HCT116 (cell line): Measurements from ENCODE around the gene CAPN1. TPM values are rescaled to one million over a fixed set of nuclear protein-coding genes. Genes with fewer than 3 reads are reported as not detected.

Source experiments
- ATAC-seq: fragments of 200-7000 bp; cut with Tn5 transposase; 2 replicates; pipeline ENCODE4 v1.9.1; 2020; ENCODE audit warnings: mild to moderate bottlenecking, moderate library complexity
- BruUV-seq: library from RNA; stranded (reverse); fragments of 400-500 nt; replicated peaks from 2 replicates; lab custom pipeline; 2021; lab: Mats Ljungman, UMichigan
- CTCF ChIA-PET: fragments of 300-600 bp; sonication (Branson Sonifier 250); formaldehyde crosslinking; loops from one replicate; lab custom pipeline; 2021; ENCODE audit warnings: antibody characterized with exemption; lab: Charles Lee
- POLR2A ChIA-PET: fragments of 300-600, 350-600 bp; sonication (Branson Sonifier 250); formaldehyde crosslinking; loops from one replicate; lab custom pipeline; 2021; ENCODE audit warnings: antibody characterized with exemption; lab: Charles Lee
- RAD21 ChIA-PET, 2 experiments: fragments of 300-600 bp; sonication (Branson Sonifier 250); formaldehyde crosslinking; loops; one replicate each; lab custom pipeline; 2023; ENCODE audit warnings: low total read pairs in 2 of 2; ENCODE audit not compliant: uncharacterized antibody in 2 of 2, unreplicated experiment in 2 of 2, low non-redundant PET in 1 of 2; lab: Charles Lee
- DNase-seq: peaks from one replicate; pipeline ENCODE4 v3.0.0-alpha.2; 2010; ENCODE audit warnings: low read depth, low spot score
- H2AFZ ChIP-seq: fragments of 200-600 bp; shearing (Covaris generic), sonication (generic); 2 replicates; pipeline ENCODE4 v1.6.1; 2017; ENCODE audit warnings: low read depth, mixed run types, mixed read lengths, antibody characterized with exemption, low read length; ENCODE audit not compliant: poor library complexity, severe bottlenecking
- H3K27ac ChIP-seq: 2 replicates; pipeline ENCODE4 v1.5.1; 2012; ENCODE audit warnings: low read depth, low read length
- H3K27me3 ChIP-seq: fragments of 200-600 bp; sonication (generic); 2 replicates; pipeline ENCODE4 v1.6.1; 2016; ENCODE audit warnings: mixed run types, low read length, mixed read lengths; ENCODE audit not compliant: insufficient read depth
- H3K36me3 ChIP-seq, 2 experiments: fragments of 200-500 bp in 1 of 2; fragments of 200-600 bp in 1 of 2; sonication (Bioruptor generic) in 1 of 2; sonication (generic) in 1 of 2; 2 replicates each; pipeline versions ENCODE4 v1.5.1 to v1.6.1; 2014 to 2016; ENCODE audit warnings: low read length in 2 of 2, inconsistent platforms in 1 of 2, mixed read lengths in 1 of 2, mixed run types in 1 of 2; ENCODE audit not compliant: insufficient read depth in 2 of 2, control insufficient read depth in 1 of 2
- H3K4me1 ChIP-seq, 2 experiments: fragments of 200-600 bp in 1 of 2; sonication (generic) in 1 of 2; 2 replicates each; pipeline versions ENCODE4 v1.5.1 to v1.6.1; 2012 to 2017; ENCODE audit warnings: low read length in 2 of 2, inconsistent platforms in 1 of 2, mild to moderate bottlenecking in 1 of 2, mixed read lengths in 1 of 2, mixed run types in 1 of 2, moderate library complexity in 1 of 2; ENCODE audit not compliant: insufficient read depth in 2 of 2, control insufficient read depth in 1 of 2
- H3K4me2 ChIP-seq: fragments of 200-600 bp; sonication (generic); 2 replicates; pipeline ENCODE4 v1.6.1; 2017; ENCODE audit warnings: mixed run types, low read length, mixed read lengths
- H3K4me3 ChIP-seq, 2 experiments: fragments of 200-600 bp in 1 of 2; sonication (generic) in 1 of 2; replicated peaks in 1 of 2; 2 replicates each; pipeline ENCODE4 v1.5.1; 2011 to 2016; ENCODE audit warnings: low read length in 2 of 2, control low read depth in 1 of 2, low read depth in 1 of 2, mild to moderate bottlenecking in 1 of 2, mixed read lengths in 1 of 2, mixed run types in 1 of 2
- H3K79me2 ChIP-seq: fragments of 200-600 bp; sonication (generic); 2 replicates; pipeline ENCODE4 v1.6.1; 2017; ENCODE audit warnings: mild to moderate bottlenecking, mixed run types, low read length, moderate library complexity, mixed read lengths; ENCODE audit not compliant: insufficient read depth
- H3K9ac ChIP-seq: fragments of 200-600 bp; sonication (generic); 2 replicates; pipeline ENCODE4 v1.6.1; 2016; ENCODE audit warnings: low read length, mixed read lengths
- H3K9me2 ChIP-seq: fragments of 200-600 bp; sonication (generic), shearing (Covaris generic); 2 replicates; pipeline ENCODE4 v1.6.1; 2017; ENCODE audit warnings: mixed run types, mild to moderate bottlenecking, moderate library complexity; ENCODE audit not compliant: insufficient read depth
- H3K9me3 ChIP-seq, 2 experiments: fragments of 200-500 bp in 1 of 2; fragments of 200-600 bp in 1 of 2; sonication (Bioruptor generic) in 1 of 2; sonication (generic) in 1 of 2; 2 replicates each; pipeline ENCODE4 v1.6.1; 2014 to 2017; ENCODE audit warnings: low read length in 2 of 2, mixed read lengths in 2 of 2, inconsistent platforms in 1 of 2, low read depth in 1 of 2, mild to moderate bottlenecking in 1 of 2, mixed run types in 1 of 2, moderate library complexity in 1 of 2; ENCODE audit not compliant: control insufficient read depth in 1 of 2, insufficient read depth in 1 of 2
- H4K20me1 ChIP-seq: fragments of 200-600 bp; sonication (generic), shearing (Covaris generic); 2 replicates; pipeline ENCODE4 v1.6.1; 2017; ENCODE audit warnings: mixed run types, mild to moderate bottlenecking, moderate library complexity; ENCODE audit not compliant: insufficient read depth
- CEBPB ChIP-seq: IDR thresholded peaks from 2 replicates; pipeline ENCODE4 v1.6.1; 2012; ENCODE audit warnings: low read depth
- ELF1 ChIP-seq: IDR thresholded peaks from 2 replicates; pipeline ENCODE4 v1.6.1; 2012; ENCODE audit warnings: low read depth, borderline replicate concordance
- FOSL1 ChIP-seq: IDR thresholded peaks from 2 replicates; pipeline ENCODE4 v1.6.1; 2012; ENCODE audit warnings: low read depth
- POLR2A ChIP-seq: IDR thresholded peaks from 2 replicates; pipeline ENCODE4 v1.7.0; 2011; ENCODE audit warnings: borderline replicate concordance; ENCODE audit not compliant: insufficient read depth, insufficient read length; ENCODE audit errors: extremely low read depth
- POLR2AphosphoS5 ChIP-seq: IDR thresholded peaks from 2 replicates; pipeline ENCODE4 v1.6.1; 2011; ENCODE audit warnings: mild to moderate bottlenecking, low read depth, low read length, moderate library complexity
- SIN3A ChIP-seq: IDR thresholded peaks from 2 replicates; pipeline ENCODE4 v1.6.1; 2012; ENCODE audit warnings: low read depth
- SP1 ChIP-seq: IDR thresholded peaks from 2 replicates; pipeline ENCODE4 v1.6.1; 2012; ENCODE audit warnings: low read depth
- SRF ChIP-seq: IDR thresholded peaks from 2 replicates; pipeline ENCODE4 v1.6.1; 2012; ENCODE audit warnings: low read depth
- TCF7L2 ChIP-seq: IDR thresholded peaks from 2 replicates; pipeline ENCODE4 v1.7.0; 2011; ENCODE audit warnings: borderline replicate concordance, inconsistent platforms; ENCODE audit not compliant: insufficient read depth, insufficient read length; ENCODE audit errors: extremely low read depth
- ZFX ChIP-seq: fragments of 450-650 bp; IDR thresholded peaks from 2 replicates; pipeline ENCODE4 v1.6.1; 2017
- intact Hi-C: fragments of 100-400 bp; cut with micrococcal nuclease; formaldehyde crosslinking; loops from 2 replicates; pipeline ENCODE4 v1.10.0; 2022
- total RNA-seq: library from RNA; stranded (reverse); gene quantifications from one replicate; pipeline ENCODE4 v1.2.1, GENCODE V29; 2021; ENCODE audit not compliant: unreplicated experiment
- TF ChIP-seq, protein P1 (sequence below): IDR thresholded peaks from 2 replicates; pipeline ENCODE4 v1.6.1; 2012

CAPN1 gene
- total RNA-seq, 1 experiment from 2014 or later, result 279 TPM

DNA sequence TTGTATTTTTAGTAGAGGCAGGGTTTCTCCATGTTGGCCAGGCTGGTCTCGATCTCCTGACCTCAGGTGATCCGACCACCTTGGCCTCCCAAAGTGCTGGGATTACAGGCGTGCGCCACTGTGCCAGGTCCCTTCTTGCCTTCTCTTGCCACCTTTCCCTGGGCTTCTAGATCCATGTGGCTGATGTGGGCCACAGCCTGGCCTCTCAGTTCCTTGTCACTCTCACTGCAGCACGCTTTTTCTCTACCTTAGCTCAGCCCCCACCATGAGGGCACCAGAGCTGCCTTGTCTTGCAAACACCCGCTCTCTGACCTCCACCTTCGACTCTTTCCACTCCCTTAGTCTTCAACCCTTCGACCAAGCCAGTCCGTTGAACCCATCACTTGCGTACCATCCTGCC, 7.5 kb downstream of the CAPN1 start:
- ATAC-seq (no peak), DNase-seq (no peak)
- ChIA-PET CTCF (no interaction called here), RAD21 (no interaction called here), POLR2A (no interaction called here)
- H4K20me1 ChIP-seq, result no peaks in the 10 kb centered on the region
- H3K4me3 ChIP-seq, result no peak overlapping the region
- H3K4me1 ChIP-seq, result peaks cover 4 to 7% of the 10 kb centered on the region in 2 experiments; a peak in 2 of 4 replicates
- no TSS peak for BruUV-seq
- H2AFZ ChIP-seq, result no peak overlapping the region
- no peak overlapping the region for H3K4me2 ChIP-seq
- no peaks in the 10 kb centered on the region for H3K9me2 ChIP-seq
- peaks cover 28 to 54% of the 10 kb centered on the region in 2 experiments for H3K36me3 ChIP-seq
- H3K9ac ChIP-seq, result no peak overlapping the region
- peaks cover 29% of the 10 kb centered on the region for H3K79me2 ChIP-seq
- TF ChIP-seq SRF (no peak), FOSL1 (no peak), TCF7L2 (no peak), CEBPB (no peak)
- TF ChIP-seq, protein P1, sequence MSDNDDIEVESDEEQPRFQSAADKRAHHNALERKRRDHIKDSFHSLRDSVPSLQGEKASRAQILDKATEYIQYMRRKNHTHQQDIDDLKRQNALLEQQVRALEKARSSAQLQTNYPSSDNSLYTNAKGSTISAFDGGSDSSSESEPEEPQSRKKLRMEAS, result no peak
- TF ChIP-seq, all 23 proteins: peak for 0
- no peak overlapping the region for H3K27ac ChIP-seq
- intact Hi-C loops, result no loop called here
- H3K9me3 ChIP-seq, result no peaks in the 10 kb centered on the region
- no peaks in the 10 kb centered on the region for H3K27me3 ChIP-seq

DNA sequence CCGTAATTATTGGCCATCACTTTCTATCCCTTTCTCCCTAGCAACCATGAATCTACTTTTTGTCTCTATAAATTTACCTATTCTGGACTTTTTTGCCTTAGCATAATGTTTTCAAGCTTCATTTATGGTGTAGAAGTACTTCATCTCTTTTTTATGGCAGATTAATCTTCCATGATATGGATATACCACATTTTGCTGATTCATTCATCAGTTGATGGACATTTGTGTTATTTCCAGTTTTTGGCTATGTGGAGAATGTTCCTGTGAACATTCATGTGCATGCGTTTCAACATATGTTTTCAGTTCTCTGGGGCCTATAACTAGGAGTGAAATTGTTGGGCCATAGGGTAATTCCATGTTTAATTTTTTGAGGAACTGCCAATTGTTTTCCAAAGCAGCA, 12.8 kb downstream of the CAPN1 start:
- Histone ChIP-seq H3K36me3 (peaks cover 35 to 41% of the 10 kb centered on the region in 2 experiments), H3K27ac (no peak overlapping the region), H3K4me1 (no peaks in the 10 kb centered on the region), H3K9me3 (no peaks in the 10 kb centered on the region), H3K4me2 (no peak overlapping the region), H3K27me3 (no peaks in the 10 kb centered on the region), H4K20me1 (no peaks in the 10 kb centered on the region), H3K9me2 (no peaks in the 10 kb centered on the region), H3K9ac (no peak overlapping the region), H2AFZ (no peak overlapping the region), H3K4me3 (no peak overlapping the region), H3K79me2 (peaks cover 28% of the 10 kb centered on the region)
- ATAC-seq (no peak), DNase-seq (no peak)
- BruUV-seq, result TSS peak; percentile 9
- ChIA-PET POLR2A (no interaction called here), RAD21 (no interaction called here), CTCF (no interaction called here)
- no peak for TF ChIP-seq ZFX
- TF ChIP-seq SP1, result no peak
- TF ChIP-seq SIN3A, result no peak
- TF ChIP-seq FOSL1, result no peak
- TF ChIP-seq ELF1, result no peak
- no peak for TF ChIP-seq POLR2A
- TF ChIP-seq POLR2AphosphoS5, result no peak
- no peak for TF ChIP-seq TCF7L2
- TF ChIP-seq SRF, result no peak
- intact Hi-C loops, result no loop called here
